A549 treated with ZK216348 at 1 μM for 4 hours (cell line): ENCODE data around the gene TMEM202. TPM values are rescaled to one million over a fixed set of nuclear protein-coding genes. Genes with fewer than 3 reads are reported as not detected.

Experiments used
- total RNA-seq: library from RNA; stranded (reverse); fragments of 200-300 nt; extraction: Qiagen RNA extraction; gene quantifications from 5 replicates; pipeline ENCODE4 v1.2.3, GENCODE V29; 2022; ENCODE audit warnings: low read depth

TMEM202 gene
- not detected in 5 replicates for total RNA-seq

GRCh38 chr15:72397796-72398588 is at the start of gene TMEM202:
Gene TMEM202 (plus strand): TSS chr15:72398305. CDS start chr15:72398327, 22 bp downstream.

GRCh38 chr15:72375846-72376581 is 22.1 kb upstream of the TMEM202 start, which contains the start of gene HEXA:
Gene HEXA (minus strand): TSS chr15:72376014. CDS start chr15:72375972, 42 bp downstream.

Other genes starting within 250 kb of the TMEM202 start
- not detected in 5 replicates for gene GRAMD2A, start 200.5 kb upstream of the TMEM202 start, total RNA-seq
- gene PKM, start 167.1 kb upstream of the TMEM202 start, total RNA-seq: 2,450 to 3,560 TPM (median 3,509 TPM) in 5 replicates
- 49.6 to 72.9 TPM (median 62.5 TPM) in 5 replicates for gene PARP6, start 125.8 kb upstream of the TMEM202 start, total RNA-seq
- 0.07 to 0.25 TPM (median 0.15 TPM) in 5 replicates for gene CELF6, start 78.1 kb upstream of the TMEM202 start, total RNA-seq
- 124 to 161 TPM (median 146 TPM) in 5 replicates for gene HEXA, start 22.3 kb upstream of the TMEM202 start, total RNA-seq
- gene ARIH1, start 76.0 kb downstream of the TMEM202 start, total RNA-seq: 60.9 to 83.7 TPM (median 73.5 TPM) in 5 replicates